Stimulated activated CD8-positive, alpha-beta memory T cell treated with anti-CD3 and anti-CD28 coated beads, Interleukin-15, amount 100 ng/mL, for 1 hour (primary cell): ENCODE results near the gene ZSCAN16.

ENCODE experiments used
- DNase-seq: peaks from one replicate; pipeline ENCODE4 v3.0.0-alpha.2; 2020; ENCODE audit warnings: low read depth

The ZSCAN16 gene

DNA sequence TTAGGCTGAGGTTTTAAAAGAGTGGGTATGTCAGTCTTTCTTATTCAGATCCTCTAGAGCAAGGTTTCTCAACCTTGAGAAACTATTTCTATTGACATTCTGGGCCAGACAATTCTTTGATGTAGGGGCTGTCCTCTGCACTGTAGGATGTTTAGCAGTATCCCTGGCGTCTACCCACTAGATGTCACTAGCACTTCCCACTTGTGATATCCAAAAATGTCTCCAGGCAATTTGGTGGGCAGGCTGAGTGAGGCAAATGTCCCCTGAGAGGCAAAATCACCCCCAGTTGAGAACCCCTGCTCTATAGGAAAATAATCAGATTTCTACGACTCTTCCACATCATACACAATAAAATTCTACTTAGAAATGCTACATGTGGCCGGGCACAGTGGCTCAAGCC, 9.6 kb downstream of the ZSCAN16 start:
- DNase-seq: no peak

DNA sequence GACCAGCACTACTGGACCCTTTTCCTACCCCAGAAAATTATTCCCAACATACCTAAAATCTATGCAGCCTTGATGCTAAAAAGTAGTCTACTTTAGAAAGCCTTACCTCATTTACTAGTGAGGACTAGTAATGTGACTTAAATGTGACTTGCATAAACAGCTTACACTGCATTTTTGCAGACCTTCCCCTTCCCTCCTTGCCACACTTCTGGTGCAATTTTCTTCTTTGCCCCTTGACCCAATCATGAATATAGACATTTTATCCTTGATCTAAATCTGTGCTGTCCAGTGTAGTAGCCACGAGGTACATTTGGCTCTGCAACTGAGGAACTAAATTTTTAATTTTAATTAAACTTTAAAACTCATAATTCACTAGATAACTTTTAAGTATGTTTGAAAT, 10.3 kb downstream of the ZSCAN16 start:
- DNase-seq: no peak

DNA sequence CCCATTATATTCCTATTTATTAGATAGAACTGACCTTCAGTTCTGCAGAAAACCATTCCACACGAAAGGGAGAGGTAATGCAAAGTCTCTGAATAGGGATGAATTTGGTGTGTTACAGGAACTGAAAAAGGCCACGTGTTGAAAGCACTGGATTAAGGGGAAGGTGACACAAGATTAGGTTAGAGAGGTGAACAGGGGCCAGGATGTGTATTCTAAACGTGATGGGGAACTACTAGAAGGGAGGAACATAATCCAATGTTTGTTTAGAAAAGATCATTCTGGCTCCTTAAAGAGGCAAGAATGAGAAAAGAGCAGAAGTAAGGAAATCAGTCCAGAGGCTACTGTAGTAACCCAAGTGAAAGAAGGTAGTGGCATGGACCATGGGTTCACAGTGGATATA, 11.0 kb downstream of the ZSCAN16 start:
- DNase-seq: no peak

- DNase-seq: peak; percentile 58
These were observed 12.4 kb downstream of the ZSCAN16 start for GRCh38 chr6:28136585-28137504.

DNA sequence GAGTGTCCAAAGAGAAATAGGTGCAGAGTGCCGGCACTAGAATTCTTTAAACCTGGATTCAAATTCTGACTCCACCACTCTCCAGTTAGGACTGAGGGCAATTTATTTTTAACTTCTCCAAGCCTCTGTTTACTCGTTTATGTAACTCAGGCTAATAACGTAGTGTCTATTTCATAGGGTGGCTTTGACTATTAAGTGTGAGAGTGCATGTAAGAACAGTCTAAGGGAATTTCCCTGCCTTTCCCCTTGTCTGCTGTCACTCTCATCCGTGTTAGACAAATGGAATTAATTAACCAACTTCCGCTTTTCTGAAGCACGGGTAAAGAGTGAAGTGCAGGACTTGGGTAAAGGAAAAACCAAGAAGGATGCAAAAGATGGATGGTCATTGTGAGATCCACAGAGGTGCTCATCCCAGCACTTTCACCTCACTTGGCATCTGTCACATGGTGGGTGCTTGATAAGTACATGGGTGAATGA, 13.1 kb downstream of the ZSCAN16 start:
- no peak for DNase-seq

- DNase-seq: no peak
These were observed 15.6 kb downstream of the ZSCAN16 start for GRCh38 chr6:28139860-28140543.

GRCh38 chr6:28140616-28141015, 16.2 kb downstream of the ZSCAN16 start:
- no peak for DNase-seq

- peak; percentile 48 for DNase-seq
These were observed 17.3 kb downstream of the ZSCAN16 start, which contains the start of gene ZKSCAN8 for GRCh38 chr6:28141500-28142329. TSS of gene ZKSCAN8 (plus strand) at chr6:28141883. CDS start at chr6:28148408, 6,525 bp downstream.

DNA sequence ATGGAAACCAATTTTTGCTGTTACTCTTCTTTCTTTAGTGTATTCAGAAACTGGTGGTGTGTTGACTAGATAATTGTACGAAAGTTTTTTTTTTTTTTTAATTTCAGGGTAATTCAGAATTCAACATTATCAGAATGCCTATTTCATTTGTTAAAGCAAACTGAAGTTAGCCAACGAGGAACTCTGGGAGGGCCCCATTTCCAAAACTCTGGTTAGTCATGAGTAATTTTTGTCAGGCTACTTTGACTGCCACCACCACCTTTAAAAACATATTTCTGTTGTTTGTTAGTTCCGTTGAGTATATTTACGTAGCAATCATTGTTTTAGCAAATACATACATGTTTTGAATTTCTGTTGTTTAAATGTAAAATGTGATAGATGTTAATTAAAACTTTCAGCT, 18.0 kb downstream of the ZSCAN16 start:
- DNase-seq: no peak

GRCh38 chr6:28145231-28145630, 20.8 kb downstream of the ZSCAN16 start:
- no peak for DNase-seq

DNA sequence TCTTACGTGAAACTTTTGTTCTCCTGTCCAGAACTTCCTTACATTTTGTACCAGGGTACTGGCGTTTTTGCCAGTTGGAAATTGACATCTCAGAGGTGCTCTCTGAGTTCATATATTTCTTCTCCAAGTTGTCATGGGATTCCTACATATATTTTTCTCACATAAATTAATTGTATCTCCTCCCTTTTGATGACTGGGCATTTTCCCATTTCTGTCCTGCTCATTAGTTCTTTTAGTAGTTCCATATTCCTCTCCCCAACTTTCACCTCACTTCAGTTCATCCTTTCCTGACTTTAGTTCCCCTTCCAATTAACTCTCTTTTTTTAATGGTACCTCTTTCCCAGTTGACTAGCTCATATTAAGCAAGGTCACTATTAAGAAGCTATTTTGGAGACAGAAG, 28.1 kb downstream of the ZSCAN16 start:
- DNase-seq: no peak

GRCh38 chr6:28153546-28153945, 29.1 kb downstream of the ZSCAN16 start:
- DNase-seq: no peak

- DNase-seq: no peak
These were observed 29.9 kb downstream of the ZSCAN16 start for GRCh38 chr6:28154357-28154756.

- DNase-seq: no peak
These were observed 33.9 kb downstream of the ZSCAN16 start for GRCh38 chr6:28158318-28158717.

DNA sequence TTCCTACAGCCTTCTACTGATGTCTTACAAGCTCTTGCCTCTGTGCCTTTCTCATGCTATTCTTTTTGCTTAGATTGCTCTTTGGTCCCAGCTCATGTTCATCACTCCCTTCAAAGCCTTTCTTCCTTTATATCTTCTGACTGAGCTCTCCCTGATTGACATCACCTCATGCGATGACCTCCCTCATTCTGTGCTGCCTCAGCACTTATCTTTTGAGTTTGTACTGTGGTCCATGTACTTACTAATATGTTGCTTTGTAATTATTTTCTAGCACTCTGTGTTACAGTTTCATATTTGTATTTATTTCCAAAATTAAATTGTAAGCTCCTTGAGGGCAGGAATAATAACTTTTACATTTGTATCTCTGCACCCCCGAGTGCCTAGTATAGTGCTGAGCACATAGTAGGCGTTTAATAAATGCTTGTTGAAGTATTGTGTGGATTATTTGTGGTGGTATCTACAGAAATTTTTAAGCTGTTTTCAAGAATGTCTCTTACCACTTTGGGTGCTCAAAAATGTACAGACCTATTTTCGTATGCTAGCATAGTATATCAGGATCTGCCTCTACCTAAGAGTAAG, 34.7 kb downstream of the ZSCAN16 start:
- DNase-seq: no peak

GRCh38 chr6:28160233-28160632, 35.8 kb downstream of the ZSCAN16 start:
- DNase-seq: no peak

- peak; percentile 67 for DNase-seq
These were observed 37.1 kb downstream of the ZSCAN16 start for GRCh38 chr6:28161410-28162079.

- no peak for DNase-seq
These were observed 41.2 kb downstream of the ZSCAN16 start for GRCh38 chr6:28165563-28165962.

- no peak for DNase-seq
These were observed 42.7 kb downstream of the ZSCAN16 start for GRCh38 chr6:28167068-28167467.

DNA sequence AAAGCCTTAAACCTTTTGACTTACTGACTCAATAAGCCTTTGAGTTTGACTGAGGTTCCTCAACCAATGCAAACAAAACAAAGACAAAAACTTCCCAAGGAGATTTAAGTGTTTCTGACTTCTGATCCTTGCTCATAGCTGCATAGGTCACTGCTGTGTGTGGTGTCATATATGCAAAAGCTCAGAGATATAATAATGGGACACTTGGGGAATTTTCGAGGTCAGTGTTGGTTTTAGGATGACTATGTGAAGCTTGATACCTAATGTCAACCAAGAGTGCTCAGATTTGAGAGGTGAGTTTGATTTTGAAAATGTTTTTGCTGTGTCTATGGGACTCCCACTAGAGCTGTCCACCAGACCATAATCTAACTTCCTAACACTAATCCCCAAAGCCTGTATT, 43.5 kb downstream of the ZSCAN16 start:
- DNase-seq: no peak

DNA sequence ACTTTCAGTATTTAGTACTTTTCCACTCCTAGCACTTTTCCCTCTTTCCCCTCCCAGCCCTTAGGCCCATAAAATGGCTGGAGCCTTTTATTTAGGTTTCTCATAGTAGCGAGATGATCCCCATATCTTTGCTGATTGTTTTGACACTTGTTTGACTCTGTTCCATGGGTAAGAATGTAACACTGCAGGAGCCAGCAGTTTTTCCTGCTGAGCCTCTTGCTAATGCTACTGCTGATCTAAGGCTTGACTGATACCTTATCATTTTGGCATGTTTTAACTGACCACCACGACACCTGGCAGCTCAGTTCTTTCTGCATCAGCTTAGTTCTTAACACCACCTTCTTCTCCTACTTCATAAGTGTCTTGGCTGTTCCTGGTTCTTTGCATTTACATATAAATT, 46.9 kb downstream of the ZSCAN16 start:
- DNase-seq: no peak
